Osteoblast (primary cell): Measurements from ENCODE around the gene TRAPPC13. TPM values are rescaled to one million over a fixed set of nuclear protein-coding genes. Genes with fewer than 3 reads are reported as not detected.

ENCODE experiments used
- DNase-seq: peaks from one replicate; pipeline ENCODE4 v3.0.0; 2011; ENCODE audit warnings: low spot score, mixed read lengths; ENCODE audit not compliant: insufficient read length; ENCODE audit errors: missing footprints
- H2AFZ ChIP-seq: 2 replicates; pipeline ENCODE4 v1.6.0; 2011; ENCODE audit warnings: mild to moderate bottlenecking, low read length
- H3K27ac ChIP-seq: 2 replicates; pipeline ENCODE4 v1.5.1; 2011; ENCODE audit warnings: mild to moderate bottlenecking, low read depth, low read length, moderate library complexity
- H3K27me3 ChIP-seq: 2 replicates; pipeline ENCODE4 v1.6.0; 2012; ENCODE audit warnings: mild to moderate bottlenecking, control low read depth, inconsistent platforms, low read length, moderate library complexity; ENCODE audit not compliant: insufficient read depth
- H3K36me3 ChIP-seq: 2 replicates; pipeline ENCODE4 v1.5.1; 2011; ENCODE audit warnings: mild to moderate bottlenecking, low read length, control low read depth, moderate library complexity; ENCODE audit not compliant: insufficient read depth
- H3K4me1 ChIP-seq: 2 replicates; pipeline ENCODE4 v1.5.1; 2011; ENCODE audit warnings: mild to moderate bottlenecking, low read length, control low read depth, moderate library complexity; ENCODE audit not compliant: insufficient read depth
- H3K4me2 ChIP-seq: 2 replicates; pipeline ENCODE4 v1.6.0; 2011; ENCODE audit warnings: mild to moderate bottlenecking, low read length; ENCODE audit not compliant: insufficient read depth
- H3K4me3 ChIP-seq: fragments of 200-600 bp; sonication (generic); 3 replicates; pipeline ENCODE4 v1.5.1; 2012; ENCODE audit warnings: mild to moderate bottlenecking, low read length, inconsistent platforms; ENCODE audit not compliant: insufficient read depth
- H3K79me2 ChIP-seq: 2 replicates; pipeline ENCODE4 v1.6.0; 2012; ENCODE audit warnings: mild to moderate bottlenecking, low read length, control low read depth, inconsistent platforms; ENCODE audit not compliant: insufficient read depth
- H3K9me3 ChIP-seq: 2 replicates; pipeline ENCODE4 v1.5.1; 2011; ENCODE audit warnings: low read depth, low read length, control low read depth
- H4K20me1 ChIP-seq: 2 replicates; pipeline ENCODE4 v1.6.0; 2012; ENCODE audit warnings: mild to moderate bottlenecking, low read length, control low read depth; ENCODE audit not compliant: insufficient read depth
- CTCF ChIP-seq: IDR thresholded peaks from 2 replicates; pipeline ENCODE4 v1.5.1; 2011; ENCODE audit warnings: mild to moderate bottlenecking, low read depth, low read length, moderate library complexity; ENCODE audit errors: extremely low read depth
- total RNA-seq: library from RNA; depleted of rRNA; stranded (reverse); fragments of >200 nt; gene quantifications from 2 replicates; pipeline ENCODE4 v1.2.3, GENCODE V29; 2012

The TRAPPC13 gene
- total RNA-seq, 1 donor, result 26.1 TPM

GRCh38 chr5:65695162-65695755 is 70.4 kb downstream of the TRAPPC13 start:
- H3K36me3 ChIP-seq, result peaks cover 7% of the 10 kb centered on the region
- H3K79me2 ChIP-seq, result no peaks in the 10 kb centered on the region
- DNase-seq, result no peak
- no peak overlapping the region for H3K4me2 ChIP-seq
- H3K4me3 ChIP-seq, result no peak overlapping the region
- peaks cover 9% of the 10 kb centered on the region for H3K4me1 ChIP-seq
- TF ChIP-seq CTCF, result no peak
- no peaks in the 10 kb centered on the region for H3K27me3 ChIP-seq
- H3K27ac ChIP-seq, result no peak overlapping the region
- H2AFZ ChIP-seq, result no peak overlapping the region
- H3K9me3 ChIP-seq, result no peaks in the 10 kb centered on the region
- no peaks in the 10 kb centered on the region for H4K20me1 ChIP-seq

DNA sequence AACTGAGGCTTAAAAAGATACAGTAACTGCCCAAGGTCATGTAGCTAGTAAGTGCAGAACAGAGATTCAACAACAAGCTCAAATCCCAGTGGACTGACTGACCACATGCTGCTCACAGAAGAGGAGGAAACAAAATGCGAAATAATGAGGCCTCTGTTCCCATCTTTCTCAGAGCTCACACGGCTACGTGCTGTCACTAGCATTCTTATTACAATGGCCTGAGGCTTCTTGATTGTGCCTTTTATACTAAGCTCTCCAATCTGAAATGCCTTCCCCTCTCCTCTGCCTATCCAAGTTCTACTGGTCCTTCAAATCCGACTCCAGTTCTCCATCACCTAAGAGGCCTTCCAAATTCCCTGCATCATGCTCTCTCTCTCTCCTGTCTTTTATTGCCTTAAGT is 71.1 kb downstream of the TRAPPC13 start:
- H3K9me3 ChIP-seq, result no peaks in the 10 kb centered on the region
- H3K4me3 ChIP-seq, result no peak overlapping the region
- no peaks in the 10 kb centered on the region for H4K20me1 ChIP-seq
- no peak overlapping the region for H2AFZ ChIP-seq
- no peaks in the 10 kb centered on the region for H3K79me2 ChIP-seq
- peaks cover 6% of the 10 kb centered on the region for H3K36me3 ChIP-seq
- no peak for DNase-seq
- TF ChIP-seq CTCF, result no peak
- H3K27me3 ChIP-seq, result no peaks in the 10 kb centered on the region
- H3K4me1 ChIP-seq, result peaks cover 9% of the 10 kb centered on the region
- H3K27ac ChIP-seq, result no peak overlapping the region
- no peak overlapping the region for H3K4me2 ChIP-seq

GRCh38 chr5:65696892-65697291 is 72.1 kb downstream of the TRAPPC13 start:
- peaks cover 9% of the 10 kb centered on the region for H3K4me1 ChIP-seq
- TF ChIP-seq CTCF, result no peak
- no peak overlapping the region for H3K4me2 ChIP-seq
- H3K79me2 ChIP-seq, result no peaks in the 10 kb centered on the region
- H3K9me3 ChIP-seq, result no peaks in the 10 kb centered on the region
- no peaks in the 10 kb centered on the region for H3K27me3 ChIP-seq
- no peaks in the 10 kb centered on the region for H4K20me1 ChIP-seq
- H3K27ac ChIP-seq, result no peak overlapping the region
- H2AFZ ChIP-seq, result no peak overlapping the region
- DNase-seq, result peak; percentile 19
- peaks cover 3% of the 10 kb centered on the region for H3K36me3 ChIP-seq
- no peak overlapping the region for H3K4me3 ChIP-seq

GRCh38 chr5:65699338-65699737 is 74.5 kb downstream of the TRAPPC13 start:
- Histone ChIP-seq H3K4me3 (no peak overlapping the region), H3K36me3 (peaks cover 8% of the 10 kb centered on the region), H2AFZ (no peak overlapping the region), H3K9me3 (no peaks in the 10 kb centered on the region), H3K79me2 (no peaks in the 10 kb centered on the region), H3K4me1 (peaks cover 9% of the 10 kb centered on the region), H3K4me2 (no peak overlapping the region), H4K20me1 (no peaks in the 10 kb centered on the region), H3K27ac (no peak overlapping the region), H3K27me3 (no peaks in the 10 kb centered on the region)
- DNase-seq, result no peak
- TF ChIP-seq CTCF, result no peak
